Keratinocyte (primary cell): ENCODE data around the gene HTR2C. TPM values are rescaled to one million over a fixed set of nuclear protein-coding genes. Genes with fewer than 3 reads are reported as not detected.

Source experiments
- DNase-seq: peaks from one replicate; pipeline ENCODE4 v3.0.0-alpha.2; 2011; ENCODE audit warnings: low read depth, missing footprints, low spot score
- FAIRE-seq: peaks from 2 replicates; lab custom pipeline; 2011; peaks lifted over from hg19 to GRCh38; lab: Jason Lieb, UNC
- H2AFZ ChIP-seq: 2 replicates; pipeline ENCODE4 v1.6.0; 2012; ENCODE audit warnings: low read length, control low read depth, inconsistent platforms; ENCODE audit not compliant: control insufficient read depth
- H3K27ac ChIP-seq: 2 replicates; pipeline ENCODE4 v1.5.1; 2011; ENCODE audit warnings: low read length; ENCODE audit not compliant: control insufficient read depth, insufficient read depth
- H3K27me3 ChIP-seq: 3 replicates; pipeline ENCODE4 v1.6.0; 2011; ENCODE audit warnings: low read length; ENCODE audit not compliant: control insufficient read depth, insufficient read depth; ENCODE audit errors: extremely low read depth
- H3K36me3 ChIP-seq, 2 experiments: 2 replicates in 1 of 2; 3 replicates in 1 of 2; pipeline ENCODE4 v1.5.1; 2011; ENCODE audit warnings: low read length in 2 of 2, mild to moderate bottlenecking in 1 of 2; ENCODE audit not compliant: control insufficient read depth in 2 of 2, insufficient read depth in 2 of 2; ENCODE audit errors: extremely low read depth in 1 of 2
- H3K4me1 ChIP-seq: 3 replicates; pipeline ENCODE4 v1.5.1; 2011; ENCODE audit warnings: low read length; ENCODE audit not compliant: control insufficient read depth, insufficient read depth; ENCODE audit errors: extremely low read depth
- H3K4me2 ChIP-seq: 3 replicates; pipeline ENCODE4 v1.6.0; 2011; ENCODE audit warnings: low read depth, low read length; ENCODE audit not compliant: control insufficient read depth, insufficient read depth; ENCODE audit errors: extremely low read depth
- H3K4me3 ChIP-seq, 3 experiments: fragments of 200-600 bp in 1 of 3; sonication (generic) in 1 of 3; 2 replicates in 2 of 3; 3 replicates in 1 of 3; pipeline ENCODE4 v1.5.1; 2011 to 2016; ENCODE audit warnings: low read length in 3 of 3, mild to moderate bottlenecking in 3 of 3, control low read depth in 2 of 3, inconsistent platforms in 1 of 3, low read depth in 1 of 3, mixed read lengths in 1 of 3, mixed run types in 1 of 3, moderate library complexity in 1 of 3; ENCODE audit not compliant: control insufficient read depth in 2 of 3, insufficient read depth in 2 of 3; ENCODE audit errors: extremely low read depth in 1 of 3
- H3K79me2 ChIP-seq: 2 replicates; pipeline ENCODE4 v1.6.0; 2012; ENCODE audit warnings: low read length; ENCODE audit not compliant: control insufficient read depth, insufficient read depth
- H3K9ac ChIP-seq: 3 replicates; pipeline ENCODE4 v1.6.0; 2011; ENCODE audit warnings: low read length; ENCODE audit not compliant: control insufficient read depth, insufficient read depth; ENCODE audit errors: extremely low read depth
- H3K9me1 ChIP-seq: 3 replicates; pipeline ENCODE4 v1.6.0; 2011; ENCODE audit warnings: low read length; ENCODE audit not compliant: control insufficient read depth, insufficient read depth; ENCODE audit errors: extremely low read depth
- H3K9me3 ChIP-seq: 2 replicates; pipeline ENCODE4 v1.5.1; 2012; ENCODE audit warnings: low read depth, low read length; ENCODE audit not compliant: control insufficient read depth
- H4K20me1 ChIP-seq: 3 replicates; pipeline ENCODE4 v1.6.0; 2011; ENCODE audit warnings: low read length; ENCODE audit not compliant: control insufficient read depth, insufficient read depth; ENCODE audit errors: extremely low read depth
- EZH2 ChIP-seq: IDR thresholded peaks from one replicate; pipeline ENCODE4 v1.6.1; 2012; ENCODE audit warnings: inconsistent platforms, mild to moderate bottlenecking, low read length, moderate library complexity
- dilution Hi-C: fragments of 300-500 bp; cut with MboI; formaldehyde crosslinking; loops from one replicate; pipeline ENCODE4 v1.7.0; 2020; ENCODE audit warnings: low sequenced_read_pairs; ENCODE audit not compliant: extremely low pct_ligation_motif_present
- polyA plus RNA-seq, 5 experiments: library from polyadenylated mRNA; depleted of rRNA in 3 of 5; stranded (reverse) in 3 of 5; stranded (forward) in 1 of 5; unstranded in 1 of 5; fragments of >200 nt; gene quantifications; 1 replicate in 1 of 5; 2 replicates in 3 of 5; 3 replicates in 1 of 5; pipeline versions ENCODE4 v1.2.1 to v1.2.3, GENCODE V29; 2011 to 2012; ENCODE audit warnings: missing spikeins in 2 of 5, low read depth in 1 of 5, low replicate concordance in 1 of 5
- TF ChIP-seq, protein P1 (sequence below), 3 experiments: IDR thresholded peaks in 1 of 3; conservative IDR thresholded peaks in 1 of 3; optimal IDR thresholded peaks in 1 of 3; 2 replicates in 2 of 3; 3 replicates in 1 of 3; pipeline versions ENCODE3 to v1.5.1; 2011; ENCODE audit warnings: low read length in 3 of 3, mild to moderate bottlenecking in 3 of 3, moderate library complexity in 2 of 3, control low read depth in 1 of 3, inconsistent platforms in 1 of 3; ENCODE audit not compliant: insufficient read depth in 2 of 3; ENCODE audit errors: extremely low read depth in 1 of 3

The HTR2C gene
- polyA plus RNA-seq, 1 donor (not counting 4 experiments of a cell fraction or from before 2014, with no cell fraction given) = not detected

DNA sequence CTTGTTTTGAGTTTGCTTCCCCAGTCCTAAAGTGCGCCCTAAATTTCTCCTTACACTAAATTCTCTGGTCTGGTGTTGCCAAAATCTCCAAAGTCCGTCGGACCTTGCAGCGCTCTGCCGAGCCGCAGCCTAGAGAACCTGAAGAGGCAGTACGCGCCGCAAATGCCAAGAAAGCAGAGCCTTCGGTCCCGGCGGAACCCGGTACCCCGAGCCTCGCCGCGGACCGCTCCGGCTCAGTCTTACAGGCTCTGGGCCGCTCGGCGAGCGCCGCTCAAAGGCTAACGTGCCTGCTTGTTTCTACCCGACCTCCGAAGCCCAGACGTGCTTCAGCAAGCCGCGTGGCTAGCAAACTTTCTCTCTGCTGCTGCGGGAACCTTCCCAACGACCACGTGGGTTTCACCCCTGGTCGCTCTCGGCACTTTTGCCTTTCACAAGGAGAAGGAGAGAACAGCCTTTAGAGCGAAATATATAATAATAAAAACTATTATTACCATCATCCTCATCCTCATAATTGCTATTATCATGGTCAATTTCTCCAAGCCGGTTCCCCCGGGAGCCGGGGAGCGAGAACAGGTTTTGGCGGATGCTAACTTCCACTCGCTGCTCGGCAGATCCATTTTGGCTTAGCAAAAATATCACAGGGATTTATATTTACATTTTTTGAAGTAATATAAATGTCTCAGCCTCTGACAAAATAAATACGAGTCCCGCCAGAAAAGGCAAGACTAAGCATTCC lies 2.2 kb upstream of the HTR2C start:
- peak overlapping the region; percentile 14 for H3K4me2 ChIP-seq
- no peaks in the 10 kb centered on the region for H3K9me1 ChIP-seq
- H2AFZ ChIP-seq = no peak overlapping the region
- H4K20me1 ChIP-seq = no peaks in the 10 kb centered on the region
- H3K9me3 ChIP-seq = peaks cover 4% of the 10 kb centered on the region
- DNase-seq (no peak), FAIRE-seq (no peak)
- H3K27me3 ChIP-seq = peaks cover 59% of the 10 kb centered on the region
- no peaks in the 10 kb centered on the region for H3K79me2 ChIP-seq
- H3K4me1 ChIP-seq = no peaks in the 10 kb centered on the region
- no peak overlapping the region for H3K4me3 ChIP-seq
- peak; percentile 79 for TF ChIP-seq EZH2
- TF ChIP-seq, protein P1, sequence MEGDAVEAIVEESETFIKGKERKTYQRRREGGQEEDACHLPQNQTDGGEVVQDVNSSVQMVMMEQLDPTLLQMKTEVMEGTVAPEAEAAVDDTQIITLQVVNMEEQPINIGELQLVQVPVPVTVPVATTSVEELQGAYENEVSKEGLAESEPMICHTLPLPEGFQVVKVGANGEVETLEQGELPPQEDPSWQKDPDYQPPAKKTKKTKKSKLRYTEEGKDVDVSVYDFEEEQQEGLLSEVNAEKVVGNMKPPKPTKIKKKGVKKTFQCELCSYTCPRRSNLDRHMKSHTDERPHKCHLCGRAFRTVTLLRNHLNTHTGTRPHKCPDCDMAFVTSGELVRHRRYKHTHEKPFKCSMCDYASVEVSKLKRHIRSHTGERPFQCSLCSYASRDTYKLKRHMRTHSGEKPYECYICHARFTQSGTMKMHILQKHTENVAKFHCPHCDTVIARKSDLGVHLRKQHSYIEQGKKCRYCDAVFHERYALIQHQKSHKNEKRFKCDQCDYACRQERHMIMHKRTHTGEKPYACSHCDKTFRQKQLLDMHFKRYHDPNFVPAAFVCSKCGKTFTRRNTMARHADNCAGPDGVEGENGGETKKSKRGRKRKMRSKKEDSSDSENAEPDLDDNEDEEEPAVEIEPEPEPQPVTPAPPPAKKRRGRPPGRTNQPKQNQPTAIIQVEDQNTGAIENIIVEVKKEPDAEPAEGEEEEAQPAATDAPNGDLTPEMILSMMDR (optimal IDR thresholded peaks at IDR 0.05 in 1 of 3, IDR thresholded peaks at IDR 0.05 in 1 of 3, conservative IDR thresholded peaks at IDR 0.05 in 1 of 3; ENCODE audit: extremely low read depth in 1 of 3, insufficient read depth in 2 of 3, low read length in 3 of 3) = no peak
- H3K9ac ChIP-seq = no peak overlapping the region
- dilution Hi-C loops = no loop called here
- no peak overlapping the region for H3K27ac ChIP-seq
- no peaks in the 10 kb centered on the region for H3K36me3 ChIP-seq

DNA sequence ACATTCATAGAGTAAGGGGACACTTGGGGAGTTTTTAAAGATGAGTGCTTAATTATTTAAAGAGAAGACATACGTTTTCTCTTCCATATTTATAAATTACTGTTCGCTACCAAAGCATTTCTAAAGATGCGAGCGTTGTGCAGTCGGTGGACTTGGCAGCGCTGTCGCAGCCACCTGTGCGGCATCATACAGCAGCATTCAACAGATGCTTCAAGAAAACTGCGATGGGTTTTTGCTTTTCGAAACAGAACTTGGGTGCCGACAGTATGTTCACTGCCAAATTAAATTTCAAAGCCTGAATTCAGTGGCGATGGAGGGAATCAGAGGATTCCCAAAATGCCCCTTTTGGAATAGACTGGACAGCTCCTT lies 1.6 kb upstream of the HTR2C start:
- H3K27me3 ChIP-seq = peaks cover 59% of the 10 kb centered on the region
- H3K4me3 ChIP-seq = no peak overlapping the region
- H3K9me3 ChIP-seq = peaks cover 4% of the 10 kb centered on the region
- peak; percentile 68 for TF ChIP-seq EZH2
- TF ChIP-seq, protein P1 (optimal IDR thresholded peaks at IDR 0.05 in 1 of 3, IDR thresholded peaks at IDR 0.05 in 1 of 3, conservative IDR thresholded peaks at IDR 0.05 in 1 of 3; ENCODE audit: extremely low read depth in 1 of 3, insufficient read depth in 2 of 3, low read length in 3 of 3) = no peak
- no peak overlapping the region for H3K4me2 ChIP-seq
- FAIRE-seq = no peak
- dilution Hi-C loops = no loop called here
- no peaks in the 10 kb centered on the region for H3K36me3 ChIP-seq
- H3K79me2 ChIP-seq = no peaks in the 10 kb centered on the region
- no peak overlapping the region for H3K9ac ChIP-seq
- H3K9me1 ChIP-seq = no peaks in the 10 kb centered on the region
- DNase-seq = no peak
- H3K27ac ChIP-seq = no peak overlapping the region
- H4K20me1 ChIP-seq = no peaks in the 10 kb centered on the region
- no peak overlapping the region for H2AFZ ChIP-seq
- H3K4me1 ChIP-seq = no peaks in the 10 kb centered on the region
